NCI-H82 treated with DMSO at 0.1 percent for 48 hours (cell line): ENCODE measurements around the gene HINT3.
"Not testable (repeated sequence)": the region's sequence is repeated elsewhere in the genome, so short reads cannot be mapped to it uniquely, and the experiment has no call there.

Experiments used
- DNase-seq: peaks from one replicate; lab custom pipeline; 2025; ENCODE audit not compliant: unreplicated experiment; lab: John Stamatoyannopoulos, UW

Gene HINT3

DNA sequence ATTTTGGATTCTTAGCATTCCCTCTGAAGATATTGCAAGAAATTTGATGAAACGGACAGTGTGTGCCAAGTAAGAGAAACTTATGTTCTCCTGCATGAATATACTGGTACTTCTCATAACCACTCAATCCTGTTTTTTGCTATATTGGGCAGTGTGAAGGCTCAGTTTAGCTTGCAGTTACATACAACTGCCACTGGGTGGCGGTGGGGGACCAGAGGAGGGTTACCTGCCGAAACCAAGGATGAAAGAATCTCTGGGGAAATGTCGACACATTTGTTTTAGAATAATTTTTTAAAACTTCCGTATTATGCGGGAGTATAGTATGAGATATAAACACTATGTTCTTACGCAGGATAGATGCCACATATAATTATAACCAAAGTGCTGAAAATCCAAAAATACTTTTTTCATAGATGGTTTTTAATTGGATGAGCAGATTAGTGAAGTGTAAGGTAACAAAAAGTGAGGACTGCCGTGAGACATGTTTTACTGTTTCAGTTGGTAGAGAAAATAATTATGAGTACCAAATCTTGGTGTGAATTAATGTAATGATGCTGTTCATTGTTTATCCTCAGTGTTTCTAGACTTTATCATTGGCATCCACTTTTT, 39.5 kb downstream of the HINT3 start:
- DNase-seq = peak; percentile 49

DNA sequence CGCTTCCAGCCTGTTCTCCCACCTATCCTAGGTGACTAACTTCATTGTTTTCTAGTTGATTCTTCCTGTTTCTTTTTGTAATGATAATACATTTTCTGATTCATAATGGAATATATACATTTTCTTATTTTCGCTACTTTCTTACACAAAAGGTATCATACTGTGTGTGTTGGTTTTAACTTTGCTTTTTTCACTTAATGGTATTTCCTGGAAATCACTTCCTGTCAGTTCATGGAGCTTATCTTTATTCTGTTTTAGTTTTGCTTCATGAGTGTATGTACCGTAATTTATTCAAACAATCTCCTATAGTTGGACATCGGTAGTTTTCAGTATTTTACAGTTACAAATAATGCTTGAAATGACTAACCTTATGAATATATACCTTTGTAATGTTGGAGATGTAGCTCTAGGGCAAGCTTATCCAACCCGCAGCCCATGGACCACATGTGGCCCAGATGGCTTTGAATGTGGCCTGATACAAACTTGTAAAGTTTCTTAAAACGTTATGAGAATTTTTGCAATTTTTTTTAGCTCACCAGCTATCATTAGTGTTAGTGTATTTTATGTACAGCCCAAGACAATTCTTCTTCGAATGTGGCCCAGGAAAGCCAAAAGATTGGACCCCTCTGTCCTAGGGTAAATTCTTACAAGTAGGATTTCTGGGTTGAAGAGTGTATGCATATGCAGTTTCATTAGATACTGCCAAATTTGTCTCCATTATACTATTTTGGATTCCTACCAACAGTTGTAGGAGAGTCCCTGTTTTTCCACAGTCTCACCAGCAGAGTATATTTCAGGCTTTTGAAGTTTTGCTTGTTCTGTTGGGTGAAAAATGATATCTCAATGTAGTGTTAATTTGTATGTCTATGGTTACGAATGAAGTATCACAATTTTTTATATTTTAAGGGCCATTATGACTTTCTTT, 46.4 kb downstream of the HINT3 start:
- DNase-seq = no peak

DNA sequence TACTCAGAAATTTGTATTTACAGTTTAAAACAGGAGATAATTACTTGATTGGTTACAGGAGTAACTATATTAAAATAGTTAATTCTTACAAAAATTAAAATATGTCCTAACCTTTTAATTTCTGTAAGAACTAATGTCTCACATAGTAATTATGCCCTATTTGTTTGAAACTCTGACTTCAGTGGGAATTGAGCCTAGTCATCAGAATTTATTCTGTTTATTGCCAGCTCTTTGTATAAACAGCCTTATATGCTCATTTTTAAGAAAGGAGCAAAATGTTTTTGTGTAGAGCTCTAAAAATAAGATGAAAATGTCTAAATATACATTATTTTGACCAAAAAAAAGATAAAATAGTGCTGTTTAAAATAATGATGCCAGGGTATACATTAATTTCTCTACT, 51.2 kb downstream of the HINT3 start:
- DNase-seq = no peak

DNA sequence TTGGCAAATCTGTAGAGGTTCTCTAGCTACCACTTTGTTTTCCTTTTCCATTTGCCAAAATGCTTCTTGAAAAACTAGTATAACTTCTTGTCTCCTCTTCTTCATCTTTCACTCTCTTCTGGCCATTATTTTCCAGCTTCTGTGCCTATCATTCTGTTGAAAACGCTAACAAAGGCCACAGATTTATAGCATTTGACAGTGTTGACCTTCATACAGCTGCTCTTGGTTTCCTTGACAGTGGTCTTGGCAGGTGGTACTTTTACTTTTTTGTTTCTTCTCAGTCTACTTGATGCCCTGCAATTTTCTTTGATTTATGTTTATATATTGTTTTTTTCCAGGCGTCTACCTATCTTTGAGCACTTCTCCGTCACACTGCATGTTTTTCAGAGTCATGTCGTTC, 53.5 kb downstream of the HINT3 start:
- DNase-seq = no peak

DNA sequence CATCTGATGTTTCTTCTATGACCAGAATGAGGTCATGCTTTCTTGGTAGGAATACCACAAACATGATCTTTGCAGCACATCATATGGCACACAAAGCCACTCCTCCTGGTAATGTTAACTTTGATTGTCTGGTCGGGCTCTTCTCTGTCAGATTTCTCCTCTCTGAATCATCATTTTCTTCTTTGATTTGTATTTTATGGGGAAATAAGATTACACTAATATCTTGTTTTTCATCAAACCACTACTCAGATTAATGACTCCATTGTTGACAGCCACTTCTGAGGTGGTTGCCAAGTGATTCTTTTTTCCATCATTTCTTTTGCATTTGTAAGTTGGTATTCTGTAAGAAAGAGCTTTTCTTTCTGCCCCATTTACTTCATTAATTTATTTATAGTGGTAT, 59.3 kb downstream of the HINT3 start:
- DNase-seq = no peak

DNA sequence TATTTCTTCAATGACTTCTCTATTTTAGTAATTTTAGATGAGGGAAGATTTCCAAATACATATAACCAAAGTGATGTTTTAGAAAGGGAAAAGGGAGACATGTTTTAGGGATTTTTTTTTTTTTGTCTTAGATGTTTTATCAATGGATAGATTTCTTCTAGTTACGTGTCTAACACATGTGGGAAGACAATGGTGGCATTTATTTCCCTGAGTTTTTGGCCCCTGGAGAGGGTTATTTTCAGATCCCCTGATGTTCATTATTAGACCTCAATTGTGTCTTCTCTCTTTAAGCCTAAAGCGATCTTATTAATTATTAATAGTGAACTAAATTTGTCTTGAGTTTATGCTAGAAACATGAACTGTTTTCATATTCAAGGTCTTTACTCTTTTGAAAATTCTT, 60.0 kb downstream of the HINT3 start:
- DNase-seq = no peak

DNA sequence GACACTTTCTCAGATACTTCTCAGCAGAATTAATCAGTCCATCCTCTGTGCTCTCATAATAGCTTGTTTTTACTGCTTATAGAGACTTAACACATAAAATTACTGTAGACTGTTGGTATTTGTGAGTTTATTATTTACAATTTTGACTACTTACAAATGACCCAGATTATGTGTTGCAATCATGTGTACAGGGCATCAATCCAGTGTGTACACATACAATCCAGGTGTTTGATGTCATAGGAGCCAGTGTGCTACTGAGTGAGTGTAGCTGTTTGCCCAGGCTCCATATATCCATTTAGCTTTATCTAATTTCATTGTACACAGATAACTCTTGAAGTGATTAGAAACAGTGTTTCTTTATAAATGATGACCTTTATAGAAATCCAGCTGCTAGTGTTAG, 61.1 kb downstream of the HINT3 start:
- no peak for DNase-seq

DNA sequence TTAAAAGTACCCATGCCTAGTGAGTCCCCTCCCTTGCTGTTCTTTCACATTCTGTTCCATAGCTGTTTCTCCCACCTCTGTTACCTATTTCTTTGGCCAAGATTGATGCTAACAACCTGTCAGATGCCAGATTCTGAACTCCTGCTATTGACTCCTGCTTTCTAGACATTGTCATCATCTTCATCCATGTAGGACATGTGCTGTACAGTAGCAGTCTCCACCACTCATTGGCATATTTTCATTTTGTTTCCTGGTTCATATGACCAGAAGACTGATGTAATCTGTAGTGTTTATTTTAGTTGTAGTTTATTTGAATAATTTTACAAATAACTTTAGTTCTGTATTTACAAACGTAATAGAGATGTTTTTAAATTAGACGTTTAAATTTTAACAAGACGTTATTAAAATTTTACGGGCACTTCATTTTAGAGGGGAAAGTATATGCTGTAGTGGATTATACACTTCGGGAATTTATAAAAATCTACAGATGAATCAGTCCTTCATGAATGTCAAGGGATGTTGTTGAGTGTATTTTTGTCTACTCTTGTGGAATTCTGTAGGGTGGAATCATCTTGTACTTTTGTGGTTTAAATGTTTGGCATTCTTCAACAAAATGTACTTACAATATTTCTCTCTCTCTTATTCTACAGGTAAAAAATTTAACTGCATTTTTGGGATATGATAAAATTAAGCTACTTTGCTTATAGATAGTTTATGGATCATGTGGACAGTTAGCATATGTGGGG, 63.9 kb downstream of the HINT3 start:
- DNase-seq = no peak

DNA sequence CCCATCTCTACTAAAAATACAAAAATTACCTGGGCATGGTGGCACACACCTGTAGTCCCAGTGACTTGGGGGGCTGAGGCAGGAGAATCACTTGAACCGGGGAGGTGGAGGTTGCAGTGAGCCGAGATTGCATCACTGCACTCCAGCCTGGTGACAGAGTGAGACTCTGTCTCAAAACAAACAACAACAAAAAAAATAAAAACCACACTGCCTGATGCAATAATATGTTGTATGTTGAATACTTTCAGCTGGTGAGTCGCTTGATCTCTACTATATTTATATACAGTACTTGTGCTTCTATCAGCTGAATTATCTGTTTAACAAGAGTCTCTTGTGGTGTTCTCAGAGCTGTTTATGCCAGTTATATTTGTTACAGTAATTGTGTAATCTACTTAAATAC, 66.9 kb downstream of the HINT3 start:
- DNase-seq = not testable (repeated sequence)

DNA sequence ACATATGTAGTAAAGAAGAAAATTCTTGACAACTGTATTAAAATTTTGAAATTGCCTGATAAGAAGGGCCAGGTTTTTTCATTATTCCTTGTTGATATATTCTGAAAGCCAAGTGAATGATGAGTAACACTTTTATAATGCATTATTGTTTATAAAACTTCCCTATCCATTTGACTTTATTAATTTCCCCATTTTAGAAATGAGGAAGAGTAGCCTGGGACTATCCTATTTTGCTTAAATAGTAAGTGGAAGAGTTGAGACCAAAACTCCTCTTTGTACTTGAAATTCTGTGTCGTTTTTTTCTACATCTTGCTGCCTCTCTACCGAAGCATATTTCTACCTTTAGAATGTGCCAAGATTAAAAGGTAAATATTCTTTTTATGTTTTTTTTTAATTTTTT, 69.4 kb downstream of the HINT3 start:
- no peak for DNase-seq

DNA sequence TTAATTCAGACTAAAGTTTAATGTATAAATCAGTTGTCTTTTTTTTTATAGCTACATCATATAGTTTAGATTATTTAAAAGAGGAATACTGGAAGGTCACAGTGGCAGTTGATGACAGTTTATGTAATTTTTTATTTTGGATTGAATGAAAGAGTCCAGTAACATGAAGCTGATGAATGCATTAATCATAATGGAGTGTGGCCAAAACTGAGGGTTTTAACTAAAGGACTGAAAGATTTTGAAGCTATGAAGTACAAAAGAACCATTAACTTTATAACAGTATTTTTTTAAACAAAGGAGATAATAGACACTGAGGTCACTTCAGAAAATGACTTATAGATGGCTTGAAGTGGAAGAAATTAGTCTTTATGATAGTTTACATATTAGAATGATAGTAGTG, 71.0 kb downstream of the HINT3 start:
- DNase-seq = no peak
